ENCODE results near the gene FLNB.

Gene FLNB

GRCh38 chr3:58106061-58106460, 97.8 kb downstream of the FLNB start:
- DNase-seq (ENCODE audit: low spot score), result no peak

- DNase-seq (ENCODE audit: low spot score), result no peak
Observed at GRCh38 chr3:58106640-58107039, 98.4 kb downstream of the FLNB start.

GRCh38 chr3:58107597-58107996, 99.4 kb downstream of the FLNB start:
- DNase-seq (ENCODE audit: low spot score), result no peak

GRCh38 chr3:58109752-58110151, 101.5 kb downstream of the FLNB start:
- DNase-seq (ENCODE audit: low spot score), result no peak

GRCh38 chr3:58111513-58112184, 103.4 kb downstream of the FLNB start:
- no peak for DNase-seq (ENCODE audit: low spot score)

GRCh38 chr3:58112185-58112535, 103.9 kb downstream of the FLNB start:
- no peak for DNase-seq (ENCODE audit: low spot score)

- no peak for DNase-seq (ENCODE audit: low spot score)
Observed at GRCh38 chr3:58115175-58115574, 107.0 kb downstream of the FLNB start.

- no peak for DNase-seq (ENCODE audit: low spot score)
Observed at GRCh38 chr3:58116161-58116955, 108.1 kb downstream of the FLNB start.

- no peak for DNase-seq (ENCODE audit: low spot score)
Observed at GRCh38 chr3:58116985-58117384, 108.8 kb downstream of the FLNB start.

GRCh38 chr3:58117561-58118181, 109.4 kb downstream of the FLNB start:
- DNase-seq (ENCODE audit: low spot score), result peak; percentile 26

- DNase-seq (ENCODE audit: low spot score), result no peak
Observed at GRCh38 chr3:58119186-58119585, 111.0 kb downstream of the FLNB start.

- no peak for DNase-seq (ENCODE audit: low spot score)
Observed at GRCh38 chr3:58120075-58120812, 112.0 kb downstream of the FLNB start.

- DNase-seq (ENCODE audit: low spot score), result no peak
Observed at GRCh38 chr3:58121183-58121582, 113.0 kb downstream of the FLNB start.

GRCh38 chr3:58122936-58123700, 114.9 kb downstream of the FLNB start:
- DNase-seq (ENCODE audit: low spot score), result no peak

- DNase-seq (ENCODE audit: low spot score), result no peak
Observed at GRCh38 chr3:58124387-58124786, 116.2 kb downstream of the FLNB start.

- no peak for DNase-seq (ENCODE audit: low spot score)
Observed at GRCh38 chr3:58129041-58129770, 121.0 kb downstream of the FLNB start.

- no peak for DNase-seq (ENCODE audit: low spot score)
Observed at GRCh38 chr3:58130591-58130990, 122.4 kb downstream of the FLNB start.

- DNase-seq (ENCODE audit: low spot score), result no peak
Observed at GRCh38 chr3:58131101-58131825, 123.0 kb downstream of the FLNB start.

- DNase-seq (ENCODE audit: low spot score), result no peak
Observed at GRCh38 chr3:58132850-58133249, 124.6 kb downstream of the FLNB start.

- DNase-seq (ENCODE audit: low spot score), result no peak
Observed at GRCh38 chr3:58134468-58134867, 126.2 kb downstream of the FLNB start.
